ENCODE results near the gene VTA1.
A peak's percentile ranks its signal among the peaks of the same experiment; 100 is the strongest.

The VTA1 gene

DNA sequence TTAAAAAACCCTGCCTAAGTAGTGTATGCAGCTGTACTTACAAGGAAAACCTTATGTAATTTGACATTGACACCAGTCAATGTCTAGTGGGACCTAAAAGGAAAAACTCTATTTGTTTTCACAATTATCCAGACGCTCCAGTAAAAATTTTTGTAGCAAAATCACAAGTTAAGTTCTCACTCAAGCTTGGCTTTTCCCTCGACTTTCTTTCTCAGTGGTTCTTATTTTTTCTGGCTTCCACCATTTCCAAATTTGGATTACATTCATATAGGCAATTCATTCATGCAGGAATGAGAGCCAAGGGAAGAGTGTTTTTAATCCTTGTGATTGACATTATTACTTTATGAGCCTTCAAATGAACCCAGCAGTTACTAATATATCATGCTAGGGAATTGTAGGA lies 88.7 kb downstream of the VTA1 start:
- H3K56ac ChIP-seq (ENCODE audit: low read length), result no peak overlapping the region
- no peak overlapping the region for H3K9ac ChIP-seq (ENCODE audit: low read length)
- no peak overlapping the region for H3K4me2 ChIP-seq (ENCODE audit: low read length)
- H2BK5ac ChIP-seq (ENCODE audit: low read length), result no peak overlapping the region
- no peak for DNase-seq
- no peak overlapping the region for H3K4me3 ChIP-seq (ENCODE audit: low read length)
- H2BK15ac ChIP-seq (replicated peaks; ENCODE audit: low read depth), result no peak overlapping the region
- H3K79me2 ChIP-seq (ENCODE audit: control insufficient read depth, insufficient read depth, low read length), result no peaks in the 10 kb centered on the region
- no peaks in the 10 kb centered on the region for H3K36me3 ChIP-seq (ENCODE audit: control insufficient read depth, insufficient read depth, low read length)
- no peak overlapping the region for H3K27ac ChIP-seq (ENCODE audit: low read depth, low read length)
- no peaks in the 10 kb centered on the region for H3K79me1 ChIP-seq (ENCODE audit: low read length)
- H3K4ac ChIP-seq (ENCODE audit: low read depth, low read length), result no peak overlapping the region
- no peaks in the 10 kb centered on the region for H3K27me3 ChIP-seq (ENCODE audit: insufficient read depth, low read length, poor library complexity)
- no CpG with 5 or more reads among the region's 2 CpGs for WGBS (ENCODE audit: extremely low coverage, insufficient coverage, low lambda C conversion rate)
- H2AK5ac ChIP-seq (ENCODE audit: low read length), result no peak overlapping the region
- H2BK120ac ChIP-seq (ENCODE audit: low read depth, low read length), result no peak overlapping the region
- H4K5ac ChIP-seq (ENCODE audit: low read length), result no peak overlapping the region
- no peak overlapping the region for H3K18ac ChIP-seq (ENCODE audit: low read length)
- H3K4me1 ChIP-seq (ENCODE audit: control insufficient read depth, low read depth, low read length), result no peaks in the 10 kb centered on the region
- H3K23ac ChIP-seq (ENCODE audit: low read length), result no peak overlapping the region
- no peak overlapping the region for H4K8ac ChIP-seq (ENCODE audit: low read depth, low read length)

DNA sequence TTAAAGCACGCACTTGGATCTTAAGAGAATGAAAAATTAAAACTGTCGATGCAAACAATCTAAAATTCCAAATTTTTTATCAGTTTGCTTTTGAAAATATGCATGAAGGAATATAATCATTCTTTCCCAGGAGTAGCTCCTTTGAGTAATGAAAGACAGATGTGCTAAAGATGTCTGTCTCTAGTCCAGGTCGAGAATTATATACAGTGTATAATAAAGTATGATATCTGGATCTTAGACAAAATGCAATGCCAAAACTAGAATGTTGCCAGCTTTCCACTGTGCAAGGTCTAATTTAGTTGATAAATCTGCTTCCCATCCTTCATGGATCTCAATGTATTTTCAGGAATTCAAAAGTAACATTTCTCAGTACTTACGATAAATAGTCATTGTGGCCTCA lies 89.6 kb downstream of the VTA1 start:
- H3K79me1 ChIP-seq (ENCODE audit: low read length), result no peaks in the 10 kb centered on the region
- H3K27ac ChIP-seq (ENCODE audit: low read depth, low read length), result no peak overlapping the region
- no peak overlapping the region for H3K56ac ChIP-seq (ENCODE audit: low read length)
- no peaks in the 10 kb centered on the region for H3K36me3 ChIP-seq (ENCODE audit: control insufficient read depth, insufficient read depth, low read length)
- no peak overlapping the region for H3K4ac ChIP-seq (ENCODE audit: low read depth, low read length)
- no peak overlapping the region for H2AK5ac ChIP-seq (ENCODE audit: low read length)
- no peak overlapping the region for H3K23ac ChIP-seq (ENCODE audit: low read length)
- H3K27me3 ChIP-seq (ENCODE audit: insufficient read depth, low read length, poor library complexity), result no peaks in the 10 kb centered on the region
- H3K4me1 ChIP-seq (ENCODE audit: control insufficient read depth, low read depth, low read length), result no peaks in the 10 kb centered on the region
- H2BK5ac ChIP-seq (ENCODE audit: low read length), result no peak overlapping the region
- no peak overlapping the region for H3K18ac ChIP-seq (ENCODE audit: low read length)
- DNase-seq, result no peak
- H4K8ac ChIP-seq (ENCODE audit: low read depth, low read length), result no peak overlapping the region
- no peak overlapping the region for H2BK15ac ChIP-seq (replicated peaks; ENCODE audit: low read depth)
- no peak overlapping the region for H2BK120ac ChIP-seq (ENCODE audit: low read depth, low read length)
- H3K79me2 ChIP-seq (ENCODE audit: control insufficient read depth, insufficient read depth, low read length), result no peaks in the 10 kb centered on the region
- no peak overlapping the region for H3K9ac ChIP-seq (ENCODE audit: low read length)
- no peak overlapping the region for H4K5ac ChIP-seq (ENCODE audit: low read length)
- no peak overlapping the region for H3K4me3 ChIP-seq (ENCODE audit: low read length)
- H3K4me2 ChIP-seq (ENCODE audit: low read length), result no peak overlapping the region
- WGBS (ENCODE audit: extremely low coverage, insufficient coverage, low lambda C conversion rate), result no CpG with 5 or more reads among the region's 4 CpGs

DNA sequence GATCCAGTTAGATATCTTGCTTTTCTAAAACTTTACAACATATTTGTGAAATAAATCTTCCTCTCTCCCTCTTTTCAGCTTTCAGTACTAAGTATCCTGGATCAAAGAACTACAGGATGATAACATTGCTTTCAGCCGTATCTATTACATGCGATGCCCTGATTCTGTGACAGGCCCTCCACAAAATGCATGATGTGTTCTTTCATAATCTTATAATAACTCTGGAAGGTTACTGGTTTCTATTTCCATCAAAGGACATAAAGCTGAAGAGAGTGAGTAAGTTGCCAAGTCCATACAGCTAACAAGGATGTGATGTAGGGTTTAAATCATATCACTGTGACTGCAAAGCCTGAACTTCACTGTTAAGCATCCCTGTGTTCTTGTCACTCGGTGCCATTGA lies 91.8 kb downstream of the VTA1 start:
- Histone ChIP-seq H2BK5ac (ENCODE audit: low read length) (no peak overlapping the region), H3K27me3 (ENCODE audit: insufficient read depth, low read length, poor library complexity) (no peaks in the 10 kb centered on the region), H4K8ac (ENCODE audit: low read depth, low read length) (no peak overlapping the region), H3K79me1 (ENCODE audit: low read length) (no peaks in the 10 kb centered on the region), H3K4ac (ENCODE audit: low read depth, low read length) (no peak overlapping the region), H3K56ac (ENCODE audit: low read length) (no peak overlapping the region), H3K9ac (ENCODE audit: low read length) (no peak overlapping the region), H3K4me1 (ENCODE audit: control insufficient read depth, low read depth, low read length) (no peaks in the 10 kb centered on the region), H3K4me2 (ENCODE audit: low read length) (no peak overlapping the region), H2AK5ac (ENCODE audit: low read length) (no peak overlapping the region), H3K27ac (ENCODE audit: low read depth, low read length) (no peak overlapping the region), H3K4me3 (ENCODE audit: low read length) (no peak overlapping the region), H3K18ac (ENCODE audit: low read length) (no peak overlapping the region), H3K36me3 (ENCODE audit: control insufficient read depth, insufficient read depth, low read length) (no peaks in the 10 kb centered on the region), H2BK120ac (ENCODE audit: low read depth, low read length) (no peak overlapping the region), H2BK15ac (replicated peaks; ENCODE audit: low read depth) (no peak overlapping the region), H4K5ac (ENCODE audit: low read length) (no peak overlapping the region), H3K79me2 (ENCODE audit: control insufficient read depth, insufficient read depth, low read length) (no peaks in the 10 kb centered on the region), H3K23ac (ENCODE audit: low read length) (no peak overlapping the region)
- no peak for DNase-seq
- WGBS (ENCODE audit: extremely low coverage, insufficient coverage, low lambda C conversion rate), result no CpG with 5 or more reads among the region's 3 CpGs

DNA sequence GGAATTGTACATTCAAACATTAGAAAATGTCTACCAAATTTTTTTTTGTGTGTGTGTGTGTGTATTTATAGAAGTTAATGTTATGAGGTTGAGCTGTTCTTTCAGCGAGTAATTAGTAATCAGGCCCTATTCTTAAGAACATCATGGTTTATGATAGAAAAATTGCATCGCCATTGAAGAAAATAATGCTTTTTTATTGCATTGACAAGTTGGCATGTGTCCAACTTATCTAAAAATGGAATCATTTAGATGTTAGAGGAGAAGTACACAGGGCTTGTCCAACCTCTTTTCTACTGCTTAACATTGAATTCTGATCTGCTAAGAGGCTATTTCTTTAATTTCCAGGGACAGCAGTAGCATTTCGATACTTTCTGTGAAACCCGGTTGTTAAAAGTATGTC lies 93.1 kb downstream of the VTA1 start:
- Histone ChIP-seq H3K79me1 (ENCODE audit: low read length) (no peaks in the 10 kb centered on the region), H2BK5ac (ENCODE audit: low read length) (no peak overlapping the region), H4K8ac (ENCODE audit: low read depth, low read length) (no peak overlapping the region), H3K27me3 (ENCODE audit: insufficient read depth, low read length, poor library complexity) (no peaks in the 10 kb centered on the region), H3K23ac (ENCODE audit: low read length) (no peak overlapping the region), H3K36me3 (ENCODE audit: control insufficient read depth, insufficient read depth, low read length) (no peaks in the 10 kb centered on the region), H3K4me2 (ENCODE audit: low read length) (no peak overlapping the region), H2BK120ac (ENCODE audit: low read depth, low read length) (no peak overlapping the region), H3K18ac (ENCODE audit: low read length) (no peak overlapping the region), H3K4me3 (ENCODE audit: low read length) (no peak overlapping the region), H2AK5ac (ENCODE audit: low read length) (no peak overlapping the region), H3K9ac (ENCODE audit: low read length) (no peak overlapping the region), H3K4ac (ENCODE audit: low read depth, low read length) (no peak overlapping the region), H2BK15ac (replicated peaks; ENCODE audit: low read depth) (no peak overlapping the region), H4K5ac (ENCODE audit: low read length) (no peak overlapping the region), H3K56ac (ENCODE audit: low read length) (no peak overlapping the region), H3K79me2 (ENCODE audit: control insufficient read depth, insufficient read depth, low read length) (no peaks in the 10 kb centered on the region), H3K4me1 (ENCODE audit: control insufficient read depth, low read depth, low read length) (no peaks in the 10 kb centered on the region), H3K27ac (ENCODE audit: low read depth, low read length) (no peak overlapping the region)
- no CpG with 5 or more reads among the region's 4 CpGs for WGBS (ENCODE audit: extremely low coverage, insufficient coverage, low lambda C conversion rate)
- DNase-seq, result no peak

DNA sequence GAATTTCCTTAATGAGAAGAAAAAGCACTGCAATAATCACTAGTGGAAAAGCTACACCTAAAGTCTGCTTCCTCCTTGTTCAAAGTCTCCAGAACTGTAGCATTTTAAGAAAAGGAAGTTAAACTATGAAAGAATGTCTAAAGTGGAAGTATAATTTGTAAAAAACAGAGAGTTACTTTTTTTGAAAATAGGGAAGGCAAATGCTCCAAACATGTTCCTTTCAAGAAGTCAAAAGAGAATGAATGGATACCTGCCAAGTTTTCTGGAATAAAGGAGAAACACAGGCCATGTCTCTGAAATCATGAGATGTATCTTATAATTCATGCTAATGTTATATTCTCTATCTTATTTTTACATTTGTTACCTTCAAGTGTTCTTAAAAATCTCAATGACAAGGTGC lies 94.0 kb downstream of the VTA1 start:
- no peaks in the 10 kb centered on the region for H3K36me3 ChIP-seq (ENCODE audit: control insufficient read depth, insufficient read depth, low read length)
- no peak overlapping the region for H3K27ac ChIP-seq (ENCODE audit: low read depth, low read length)
- H3K4me2 ChIP-seq (ENCODE audit: low read length), result no peak overlapping the region
- no peaks in the 10 kb centered on the region for H3K79me2 ChIP-seq (ENCODE audit: control insufficient read depth, insufficient read depth, low read length)
- no peaks in the 10 kb centered on the region for H3K27me3 ChIP-seq (ENCODE audit: insufficient read depth, low read length, poor library complexity)
- no peak overlapping the region for H4K8ac ChIP-seq (ENCODE audit: low read depth, low read length)
- no peak overlapping the region for H2BK120ac ChIP-seq (ENCODE audit: low read depth, low read length)
- H3K4me1 ChIP-seq (ENCODE audit: control insufficient read depth, low read depth, low read length), result no peaks in the 10 kb centered on the region
- no peaks in the 10 kb centered on the region for H3K79me1 ChIP-seq (ENCODE audit: low read length)
- H3K4me3 ChIP-seq (ENCODE audit: low read length), result no peak overlapping the region
- no peak overlapping the region for H3K4ac ChIP-seq (ENCODE audit: low read depth, low read length)
- no peak overlapping the region for H3K56ac ChIP-seq (ENCODE audit: low read length)
- H3K9ac ChIP-seq (ENCODE audit: low read length), result no peak overlapping the region
- H4K5ac ChIP-seq (ENCODE audit: low read length), result no peak overlapping the region
- H2AK5ac ChIP-seq (ENCODE audit: low read length), result no peak overlapping the region
- no peak overlapping the region for H2BK5ac ChIP-seq (ENCODE audit: low read length)
- no peak overlapping the region for H3K23ac ChIP-seq (ENCODE audit: low read length)
- no peak for DNase-seq
- no peak overlapping the region for H2BK15ac ChIP-seq (replicated peaks; ENCODE audit: low read depth)
- H3K18ac ChIP-seq (ENCODE audit: low read length), result no peak overlapping the region

DNA sequence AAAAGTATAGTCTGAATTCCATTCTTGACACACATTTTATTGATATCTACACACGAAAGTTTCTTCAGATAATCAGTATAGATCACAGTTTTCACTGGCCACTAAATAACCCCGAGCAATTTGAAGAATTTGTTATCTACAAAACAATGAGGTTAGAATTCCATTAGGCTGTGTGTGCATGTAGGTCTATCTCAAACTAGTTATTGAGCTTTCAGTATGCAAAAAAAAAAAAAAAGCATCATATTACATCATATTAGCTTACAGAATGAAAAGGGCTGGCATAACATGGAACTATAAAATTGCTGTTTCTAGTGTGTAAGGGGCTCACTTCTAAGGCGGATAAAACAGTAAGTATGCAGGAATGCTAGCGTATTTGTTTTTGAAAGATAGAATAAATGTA lies 95.2 kb downstream of the VTA1 start:
- H3K27ac ChIP-seq (ENCODE audit: low read depth, low read length), result no peak overlapping the region
- no peak overlapping the region for H2BK120ac ChIP-seq (ENCODE audit: low read depth, low read length)
- H3K4me3 ChIP-seq (ENCODE audit: low read length), result no peak overlapping the region
- H3K79me1 ChIP-seq (ENCODE audit: low read length), result no peaks in the 10 kb centered on the region
- DNase-seq, result peak; percentile 13
- WGBS (ENCODE audit: extremely low coverage, insufficient coverage, low lambda C conversion rate), result no CpG with 5 or more reads among the region's 4 CpGs
- no peak overlapping the region for H4K8ac ChIP-seq (ENCODE audit: low read depth, low read length)
- no peak overlapping the region for H3K56ac ChIP-seq (ENCODE audit: low read length)
- H4K5ac ChIP-seq (ENCODE audit: low read length), result no peak overlapping the region
- no peaks in the 10 kb centered on the region for H3K4me1 ChIP-seq (ENCODE audit: control insufficient read depth, low read depth, low read length)
- no peaks in the 10 kb centered on the region for H3K27me3 ChIP-seq (ENCODE audit: insufficient read depth, low read length, poor library complexity)
- no peaks in the 10 kb centered on the region for H3K79me2 ChIP-seq (ENCODE audit: control insufficient read depth, insufficient read depth, low read length)
- no peak overlapping the region for H3K4ac ChIP-seq (ENCODE audit: low read depth, low read length)
- H2AK5ac ChIP-seq (ENCODE audit: low read length), result no peak overlapping the region
- H3K9ac ChIP-seq (ENCODE audit: low read length), result no peak overlapping the region
- H3K36me3 ChIP-seq (ENCODE audit: control insufficient read depth, insufficient read depth, low read length), result no peaks in the 10 kb centered on the region
- H2BK5ac ChIP-seq (ENCODE audit: low read length), result no peak overlapping the region
- no peak overlapping the region for H3K18ac ChIP-seq (ENCODE audit: low read length)
- no peak overlapping the region for H2BK15ac ChIP-seq (replicated peaks; ENCODE audit: low read depth)
- no peak overlapping the region for H3K23ac ChIP-seq (ENCODE audit: low read length)
- no peak overlapping the region for H3K4me2 ChIP-seq (ENCODE audit: low read length)

All from mesendoderm (in vitro differentiated cells).